ENCODE results near the gene MESD.

DNA sequence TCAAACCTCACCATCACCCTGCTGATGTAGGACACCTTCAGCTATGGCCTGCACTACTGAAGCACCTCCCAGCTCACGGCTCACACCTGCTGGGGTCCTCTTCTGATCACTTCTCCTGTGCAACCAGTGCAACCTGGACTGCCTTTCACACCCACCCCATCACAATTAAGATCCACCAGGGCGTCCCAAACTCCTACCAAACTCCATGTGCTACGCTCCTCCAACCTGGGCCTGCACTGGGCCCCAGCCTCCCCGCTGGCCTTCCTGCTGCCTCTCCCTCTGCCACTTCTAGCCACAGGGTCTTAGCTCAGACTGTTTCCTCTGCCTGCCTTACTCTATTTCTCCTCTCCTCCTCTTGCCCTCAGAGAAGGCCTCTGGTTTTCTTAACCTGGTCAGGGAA is 12.8 kb downstream of the MESD start:
- TF ChIP-seq, protein P1, sequence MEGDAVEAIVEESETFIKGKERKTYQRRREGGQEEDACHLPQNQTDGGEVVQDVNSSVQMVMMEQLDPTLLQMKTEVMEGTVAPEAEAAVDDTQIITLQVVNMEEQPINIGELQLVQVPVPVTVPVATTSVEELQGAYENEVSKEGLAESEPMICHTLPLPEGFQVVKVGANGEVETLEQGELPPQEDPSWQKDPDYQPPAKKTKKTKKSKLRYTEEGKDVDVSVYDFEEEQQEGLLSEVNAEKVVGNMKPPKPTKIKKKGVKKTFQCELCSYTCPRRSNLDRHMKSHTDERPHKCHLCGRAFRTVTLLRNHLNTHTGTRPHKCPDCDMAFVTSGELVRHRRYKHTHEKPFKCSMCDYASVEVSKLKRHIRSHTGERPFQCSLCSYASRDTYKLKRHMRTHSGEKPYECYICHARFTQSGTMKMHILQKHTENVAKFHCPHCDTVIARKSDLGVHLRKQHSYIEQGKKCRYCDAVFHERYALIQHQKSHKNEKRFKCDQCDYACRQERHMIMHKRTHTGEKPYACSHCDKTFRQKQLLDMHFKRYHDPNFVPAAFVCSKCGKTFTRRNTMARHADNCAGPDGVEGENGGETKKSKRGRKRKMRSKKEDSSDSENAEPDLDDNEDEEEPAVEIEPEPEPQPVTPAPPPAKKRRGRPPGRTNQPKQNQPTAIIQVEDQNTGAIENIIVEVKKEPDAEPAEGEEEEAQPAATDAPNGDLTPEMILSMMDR (conservative IDR thresholded peaks at IDR 0.05 in 1 of 2, IDR thresholded peaks at IDR 0.05 in 1 of 2; ENCODE audit: extremely low read depth in 1 of 2, insufficient read depth in 1 of 2, low read depth in 1 of 2, low read length in 2 of 2): no peak
- TF ChIP-seq EZH2 (IDR thresholded peaks at IDR 0.05; ENCODE audit: borderline replicate concordance, low read length): no peak
